ENCODE measurements around the gene PDK4.
"Not testable (repeated sequence)": the region's sequence is repeated elsewhere in the genome, so short reads cannot be mapped to it uniquely, and the experiment has no call there.

The PDK4 gene

GRCh38 chr7:95604397-95604796, 8.1 kb upstream of the PDK4 start:
- DNase-seq = not testable (repeated sequence)

GRCh38 chr7:95602421-95602820, 6.1 kb upstream of the PDK4 start:
- no peak for DNase-seq

GRCh38 chr7:95601316-95601715, 5.0 kb upstream of the PDK4 start:
- DNase-seq = no peak

- no peak for DNase-seq
Observed at GRCh38 chr7:95599069-95599468, 2.8 kb upstream of the PDK4 start.

- no peak for DNase-seq
Observed at GRCh38 chr7:95598511-95598910, 2.2 kb upstream of the PDK4 start.

GRCh38 chr7:95595746-95596197, 544 bp downstream of the PDK4 start:
- DNase-seq = no peak

GRCh38 chr7:95594185-95594584, 2.1 kb downstream of the PDK4 start:
- DNase-seq = no peak

GRCh38 chr7:95593343-95593742, 3.0 kb downstream of the PDK4 start:
- no peak for DNase-seq

- no peak for DNase-seq
Observed at GRCh38 chr7:95592570-95592969, 3.7 kb downstream of the PDK4 start.

- no peak for DNase-seq
Observed at GRCh38 chr7:95590387-95591248, 5.7 kb downstream of the PDK4 start.

GRCh38 chr7:95589766-95590165, 6.5 kb downstream of the PDK4 start:
- DNase-seq = no peak

GRCh38 chr7:95589031-95589430, 7.3 kb downstream of the PDK4 start:
- no peak for DNase-seq

- DNase-seq = no peak
Observed at GRCh38 chr7:95586951-95587301, 9.4 kb downstream of the PDK4 start.

- DNase-seq = no peak
Observed at GRCh38 chr7:95585426-95585789, 10.9 kb downstream of the PDK4 start.

GRCh38 chr7:95584769-95585425, 11.4 kb downstream of the PDK4 start:
- DNase-seq = no peak

GRCh38 chr7:95583834-95584621, 12.3 kb downstream of the PDK4 start:
- DNase-seq = no peak

GRCh38 chr7:95582578-95583293, 13.6 kb downstream of the PDK4 start:
- no peak for DNase-seq

- no peak for DNase-seq
Observed at GRCh38 chr7:95581467-95581866, 14.8 kb downstream of the PDK4 start.

- no peak for DNase-seq
Observed at GRCh38 chr7:95579318-95579717, 17.0 kb downstream of the PDK4 start.

GRCh38 chr7:95578299-95578855, 17.9 kb downstream of the PDK4 start:
- DNase-seq = no peak

- DNase-seq = no peak
Observed at GRCh38 chr7:95577137-95577536, 19.2 kb downstream of the PDK4 start.

- no peak for DNase-seq
Observed at GRCh38 chr7:95569720-95570119, 26.6 kb downstream of the PDK4 start.

GRCh38 chr7:95560674-95561073, 35.6 kb downstream of the PDK4 start:
- no peak for DNase-seq

Measured in activated CD4-positive, alpha-beta T cell treated with anti-CD3 and anti-CD28 coated beads, Interleukin-2, amount 50 U/mL, for 4 hours (primary cell).